GM21526 (cell line): ENCODE measurements around the gene TMEM182.

Experiments
- ATAC-seq: cut with Tn5 transposase; IDR thresholded peaks from one replicate; pipeline ENCODE4 v1.9.1; 2021; ENCODE audit warnings: moderate library complexity; ENCODE audit not compliant: unreplicated experiment, low FRiP score

Gene TMEM182

GRCh38 chr2:102761763-102762162 lies at the start of gene TMEM182:
TSS of gene TMEM182 (plus strand) at chr2:102762031. CDS start at chr2:102762218, 187 bp downstream.
- ATAC-seq: no peak

- ATAC-seq: no peak
Measured at GRCh38 chr2:102717308-102718018, 44.4 kb upstream of the TMEM182 start.

- no peak for ATAC-seq
Measured at GRCh38 chr2:102718387-102719316, 43.2 kb upstream of the TMEM182 start.

GRCh38 chr2:102724016-102724490 lies 37.8 kb upstream of the TMEM182 start:
- ATAC-seq: no peak

- no peak for ATAC-seq
Measured at GRCh38 chr2:102724553-102724952, 37.3 kb upstream of the TMEM182 start.

GRCh38 chr2:102726128-102727087 lies 35.4 kb upstream of the TMEM182 start:
- no peak for ATAC-seq

GRCh38 chr2:102735416-102736109 lies 26.3 kb upstream of the TMEM182 start:
- ATAC-seq: no peak

- ATAC-seq: peak; percentile 35
Measured at GRCh38 chr2:102736110-102736409, 25.8 kb upstream of the TMEM182 start.

- peak; percentile 93 for ATAC-seq
Measured at GRCh38 chr2:102736410-102737409, 25.1 kb upstream of the TMEM182 start.

GRCh38 chr2:102737431-102737830 lies 24.4 kb upstream of the TMEM182 start:
- no peak for ATAC-seq

GRCh38 chr2:102743259-102743658 lies 18.6 kb upstream of the TMEM182 start:
- ATAC-seq: no peak

- ATAC-seq: no peak
Measured at GRCh38 chr2:102748107-102748506, 13.7 kb upstream of the TMEM182 start.

GRCh38 chr2:102749938-102750337 lies 11.9 kb upstream of the TMEM182 start:
- ATAC-seq: peak; percentile 88

GRCh38 chr2:102753563-102754159 lies 8.2 kb upstream of the TMEM182 start:
- ATAC-seq: no peak

GRCh38 chr2:102754456-102755145 lies 7.2 kb upstream of the TMEM182 start:
- no peak for ATAC-seq

- ATAC-seq: no peak
Measured at GRCh38 chr2:102755284-102755683, 6.5 kb upstream of the TMEM182 start.

GRCh38 chr2:102758439-102758838 lies 3.4 kb upstream of the TMEM182 start:
- ATAC-seq: no peak

- no peak for ATAC-seq
Measured at GRCh38 chr2:102764083-102764482, 2.3 kb downstream of the TMEM182 start.
